IMR-90 (cell line): ENCODE measurements around the gene KLF7. TPM values are rescaled to one million over a fixed set of nuclear protein-coding genes. Genes with fewer than 3 reads are reported as not detected.

Experiments used
- ATAC-seq: fragments of 200-7000 bp; cut with Tn5 transposase; 2 replicates; pipeline ENCODE4 v1.9.1; 2020; ENCODE audit warnings: low read depth, mild to moderate bottlenecking, moderate library complexity
- BruUV-seq: library from RNA; stranded (reverse); fragments of 400-500 nt; replicated peaks from 2 replicates; lab custom pipeline; 2021; lab: Mats Ljungman, UMichigan
- CTCF ChIA-PET: fragments of 300-600 bp; formaldehyde crosslinking; extraction: SDS; loops from one replicate; lab custom pipeline; 2021; ENCODE audit warnings: antibody characterized with exemption; lab: Yijun Ruan, JAX
- POLR2A ChIA-PET: fragments of 300-600 bp; sonication (Branson Sonifier 250); formaldehyde crosslinking; loops from one replicate; lab custom pipeline; 2022; ENCODE audit warnings: antibody characterized with exemption; ENCODE audit not compliant: unreplicated experiment; lab: Charles Lee
- DNase-seq: peaks from one replicate; pipeline ENCODE4 v3.0.0; 2013
- H2AFZ ChIP-seq: replicated peaks from 2 replicates; pipeline ENCODE3; 2013; ENCODE audit warnings: low read length, mild to moderate bottlenecking; ENCODE audit not compliant: poor library complexity
- H2AK5ac ChIP-seq: 2 replicates; pipeline ENCODE4 v1.6.1; 2013; ENCODE audit warnings: low read depth, low read length, inconsistent platforms
- H2AK9ac ChIP-seq: replicated peaks from 2 replicates; pipeline ENCODE3; 2013; ENCODE audit warnings: mild to moderate bottlenecking, low read depth, low read length, moderate library complexity; ENCODE audit not compliant: poor library complexity
- H2BK120ac ChIP-seq: 2 replicates; pipeline ENCODE4 v1.6.1; 2013; ENCODE audit warnings: low read depth, low read length, inconsistent platforms
- H2BK15ac ChIP-seq: 3 replicates; pipeline ENCODE4 v1.6.1; 2013; ENCODE audit warnings: low read depth, low read length, inconsistent platforms
- H2BK20ac ChIP-seq: 2 replicates; pipeline ENCODE4 v1.6.1; 2013; ENCODE audit warnings: low read depth, mild to moderate bottlenecking, inconsistent platforms, low read length, moderate library complexity
- H2BK5ac ChIP-seq: 2 replicates; pipeline ENCODE4 v1.6.1; 2013; ENCODE audit warnings: mild to moderate bottlenecking, low read depth, low read length, inconsistent platforms; ENCODE audit not compliant: poor library complexity, severe bottlenecking
- H3K14ac ChIP-seq: replicated peaks from 2 replicates; pipeline ENCODE4 v1.6.1; 2013; ENCODE audit warnings: low read depth, low read length, inconsistent platforms
- H3K18ac ChIP-seq: 2 replicates; pipeline ENCODE4 v1.6.1; 2013; ENCODE audit warnings: low read depth, low read length, control low read depth
- H3K23ac ChIP-seq: 2 replicates; pipeline ENCODE4 v1.6.1; 2013; ENCODE audit warnings: low read depth, low read length, inconsistent platforms
- H3K27ac ChIP-seq: 2 replicates; pipeline ENCODE4 v1.5.1; 2013; ENCODE audit warnings: mild to moderate bottlenecking, control low read depth, low read length; ENCODE audit not compliant: insufficient read depth
- H3K27me3 ChIP-seq: 2 replicates; pipeline ENCODE4 v1.6.1; 2013; ENCODE audit warnings: low read length; ENCODE audit not compliant: control insufficient read depth, insufficient read depth
- H3K36me3 ChIP-seq: 2 replicates; pipeline ENCODE4 v1.6.1; 2013; ENCODE audit warnings: low read length, mixed read lengths; ENCODE audit not compliant: control insufficient read depth, insufficient read depth
- H3K4ac ChIP-seq: 2 replicates; pipeline ENCODE4 v1.6.1; 2013; ENCODE audit warnings: low read depth, low read length, inconsistent platforms
- H3K4me1 ChIP-seq: 2 replicates; pipeline ENCODE4 v1.6.1; 2013; ENCODE audit warnings: low read length, mixed read lengths; ENCODE audit not compliant: control insufficient read depth, insufficient read depth
- H3K4me2 ChIP-seq: 2 replicates; pipeline ENCODE4 v1.6.1; 2013; ENCODE audit warnings: low read depth, mild to moderate bottlenecking, control low read depth, low read length, moderate library complexity
- H3K4me3 ChIP-seq: 2 replicates; pipeline ENCODE4 v1.5.1; 2013; ENCODE audit warnings: low read depth, mild to moderate bottlenecking, control low read depth, low read length, moderate library complexity; ENCODE audit not compliant: insufficient read depth
- H3K56ac ChIP-seq: 2 replicates; pipeline ENCODE4 v1.6.1; 2013; ENCODE audit warnings: low read length, inconsistent platforms; ENCODE audit not compliant: insufficient read depth; ENCODE audit errors: extremely low read depth
- H3K79me1 ChIP-seq, 2 experiments: 2 replicates each; pipeline ENCODE4 v1.6.1; 2013; ENCODE audit warnings: low read length in 2 of 2, inconsistent platforms in 1 of 2, low read depth in 1 of 2
- H3K9ac ChIP-seq: 2 replicates; pipeline ENCODE4 v1.6.1; 2013; ENCODE audit warnings: low read depth, low read length, control low read depth
- H3K9me1 ChIP-seq: 2 replicates; pipeline ENCODE4 v1.6.1; 2013; ENCODE audit warnings: low read length, inconsistent platforms; ENCODE audit not compliant: insufficient read depth
- H3K9me3 ChIP-seq: 2 replicates; pipeline ENCODE4 v1.6.1; 2013; ENCODE audit warnings: low read length; ENCODE audit not compliant: control insufficient read depth, insufficient read depth
- H4K20me1 ChIP-seq: 2 replicates; pipeline ENCODE4 v1.6.1; 2013; ENCODE audit warnings: low read length, inconsistent platforms; ENCODE audit not compliant: insufficient read depth
- H4K5ac ChIP-seq: 2 replicates; pipeline ENCODE4 v1.6.1; 2013; ENCODE audit warnings: mild to moderate bottlenecking, low read depth, low read length, control low read depth
- H4K8ac ChIP-seq, 2 experiments: 2 replicates each; pipeline ENCODE4 v1.6.1; 2013; ENCODE audit warnings: low read depth in 2 of 2, low read length in 2 of 2, control low read depth in 1 of 2, inconsistent platforms in 1 of 2
- H4K91ac ChIP-seq: 2 replicates; pipeline ENCODE4 v1.6.1; 2013; ENCODE audit warnings: low read depth, low read length, inconsistent platforms; ENCODE audit not compliant: insufficient read depth
- CHD1 ChIP-seq: IDR thresholded peaks from 2 replicates; pipeline ENCODE4 v1.6.1; 2012; ENCODE audit warnings: low read depth, low read length, improper control_type of control experiment
- ELK1 ChIP-seq: fragments of 150-350 bp; IDR thresholded peaks from 2 replicates; pipeline ENCODE4 v1.6.1; 2016; ENCODE audit warnings: low read depth, mild to moderate bottlenecking, low read length, moderate library complexity, borderline replicate concordance
- MAZ ChIP-seq: IDR thresholded peaks from 2 replicates; pipeline ENCODE4 v1.6.1; 2012; ENCODE audit warnings: low read depth, mild to moderate bottlenecking, low read length, improper control_type of control experiment, moderate library complexity, borderline replicate concordance
- WGBS, 2 experiments: methylation state at CpG; one replicate each; pipeline versions ENCODE4 v1.1.5 to v1.1.7; 2013; ENCODE audit warnings: missing lambda C conversion rate in 2 of 2; ENCODE audit not compliant: insufficient read length in 1 of 2; ENCODE audit errors: extremely low coverage in 2 of 2; 5-methylcytosine and 5-hydroxymethylcytosine counted together
- dilution Hi-C: fragments of 300-500 bp; cut with HindIII; formaldehyde crosslinking; loops from one replicate; pipeline ENCODE4 v1.14.3; 2018; ENCODE audit warnings: low sequenced_read_pairs; ENCODE audit not compliant: unreplicated experiment
- in situ Hi-C: fragments of 300-500 bp; cut with MboI; formaldehyde crosslinking; loops from 3 replicates; pipeline ENCODE4 v1.14.3; 2019; ENCODE audit warnings: low sequenced_read_pairs, inconsistent platforms, mixed read lengths
- intact Hi-C: fragments of 100-400 bp; cut with micrococcal nuclease; formaldehyde crosslinking; loops from 2 replicates; pipeline ENCODE4 v1.10.0; 2022
- polyA plus RNA-seq, 3 experiments: library from polyadenylated mRNA; depleted of rRNA; stranded (reverse); fragments of >200 nt; gene quantifications; 2 replicates each; pipeline ENCODE4 v1.2.3, GENCODE V29; 2012; ENCODE audit warnings: low replicate concordance in 1 of 3
- total RNA-seq: library from RNA; depleted of rRNA; stranded (reverse); fragments of >200 nt; gene quantifications from 2 replicates; pipeline ENCODE4 v1.2.3, GENCODE V29; 2012

The KLF7 gene
- total and polyA plus RNA-seq, 2 of the 4 experiments (the other 2 are of a cell fraction): 23.1 to 28.5 TPM

- CTCF ChIA-PET: no interaction called here
- ATAC-seq: no peak
Measured at GRCh38 chr2:207129821-207130220, 35.9 kb downstream of the KLF7 start.

More at GRCh38 chr2:207129821-207130220, 35.9 kb downstream of the KLF7 start:
- POLR2A ChIA-PET: no interaction called here
- no peak overlapping the region for H2AK5ac ChIP-seq
- H3K36me3 ChIP-seq: 0 out of 2 replicates have a peak, but pooled peaks cover 3% of the 10 kb centered on the region
- H2BK120ac ChIP-seq: no peak overlapping the region
- H3K9me3 ChIP-seq: no peaks in the 10 kb centered on the region
- no TSS peak for BruUV-seq
- no peak overlapping the region for H4K91ac ChIP-seq
- TF ChIP-seq MAZ (no peak), CHD1 (no peak), ELK1 (no peak)
- H4K5ac ChIP-seq: no peak overlapping the region
- peaks cover 10 to 70% of the 10 kb centered on the region in 2 experiments; a peak in 3 of 4 replicates for H3K79me1 ChIP-seq
- H3K27me3 ChIP-seq: no peaks in the 10 kb centered on the region
- dilution Hi-C loops: no loop called here
- H2AFZ ChIP-seq: no peak overlapping the region
- H2AK9ac ChIP-seq: no peak overlapping the region
- no peak overlapping the region for H3K14ac ChIP-seq
- no peak overlapping the region for H2BK15ac ChIP-seq
- in situ Hi-C loops: no loop called here
- H3K9me1 ChIP-seq: peaks cover 28% of the 10 kb centered on the region
- intact Hi-C loops: no loop called here
- WGBS, 2 experiments: 82 to 100% methylated on average over 2 to 4 of the region's 4 CpGs
- no peak overlapping the region for H3K4me2 ChIP-seq
- no peak overlapping the region for H3K27ac ChIP-seq
- no peak overlapping the region for H3K56ac ChIP-seq
- H3K23ac ChIP-seq: no peak overlapping the region
- H3K4ac ChIP-seq: no peak overlapping the region
- no peak overlapping the region for H3K9ac ChIP-seq
- peaks cover 90% of the 10 kb centered on the region for H4K20me1 ChIP-seq
- H3K18ac ChIP-seq: no peak overlapping the region
- H4K8ac ChIP-seq: no peak overlapping the region
- DNase-seq: no peak
- H3K4me1 ChIP-seq: peaks cover 26% of the 10 kb centered on the region
- no peak overlapping the region for H2BK20ac ChIP-seq
- H3K4me3 ChIP-seq: no peak overlapping the region
- H2BK5ac ChIP-seq: no peak overlapping the region
